Neural crest cell (in vitro differentiated cells): ENCODE measurements around the gene ATAD5. TPM values are rescaled to one million over a fixed set of nuclear protein-coding genes. Genes with fewer than 3 reads are reported as not detected.
"Not testable (repeated sequence)": the region's sequence is repeated elsewhere in the genome, so short reads cannot be mapped to it uniquely, and the experiment has no call there.

Source experiments
- DNase-seq: peaks from one replicate; pipeline ENCODE4 v3.0.0; 2021; ENCODE audit warnings: low read depth, mixed read lengths, low spot score
- H3K27ac Mint-ChIP-seq: one replicate; pipeline ENCODE4 v1.8.0; 2021; ENCODE audit warnings: mild to moderate bottlenecking, mixed read lengths; ENCODE audit not compliant: unreplicated experiment
- H3K27me3 Mint-ChIP-seq: 2 replicates; pipeline ENCODE4 v1.8.0; 2021; ENCODE audit warnings: low read depth, mild to moderate bottlenecking, mixed read lengths
- H3K36me3 Mint-ChIP-seq: 2 replicates; pipeline ENCODE4 v1.8.0; 2021; ENCODE audit warnings: low read depth, mild to moderate bottlenecking, mixed read lengths
- H3K4me1 Mint-ChIP-seq: 2 replicates; pipeline ENCODE4 v1.8.0; 2021; ENCODE audit warnings: mixed read lengths
- H3K4me3 Mint-ChIP-seq: one replicate; pipeline ENCODE4 v1.8.0; 2021; ENCODE audit warnings: mild to moderate bottlenecking, mixed read lengths
- H3K9me3 Mint-ChIP-seq: 2 replicates; pipeline ENCODE4 v1.8.0; 2021; ENCODE audit warnings: mixed read lengths
- CTCF ChIP-seq: fragments of 200-600 bp; sonication (generic); conservative IDR thresholded peaks from 2 replicates; pipeline ENCODE4 v1.5.0; 2021; ENCODE audit warnings: antibody characterized with exemption, mild to moderate bottlenecking
- total RNA-seq: library from RNA; stranded (reverse); gene quantifications from 2 replicates; pipeline ENCODE4 v1.2.1, GENCODE V29; 2021

The ATAD5 gene
- total RNA-seq, 1 donor from 2014 or later: 24.0 TPM

DNA sequence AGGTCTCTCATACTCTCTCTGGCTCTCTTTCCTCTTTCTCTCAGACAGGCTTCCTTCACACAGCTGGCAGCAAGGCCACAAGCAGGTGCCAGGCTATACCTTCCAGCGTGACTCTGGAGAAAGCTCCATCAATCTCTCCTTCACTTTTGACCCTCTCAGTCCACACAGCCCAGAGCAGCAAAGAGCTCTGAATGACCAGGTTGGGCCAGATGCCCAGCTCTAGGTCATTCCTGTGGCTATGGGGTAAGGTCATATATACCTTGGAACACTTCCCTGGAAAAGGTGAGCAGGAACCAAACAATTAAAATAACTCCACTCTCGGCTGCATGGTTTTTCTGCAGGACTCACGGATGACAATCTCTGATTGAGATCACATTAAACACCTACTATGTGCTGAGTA is 98.7 kb downstream of the ATAD5 start:
- Mint-ChIP-seq H3K4me3 (no peak overlapping the region), H3K9me3 (no peaks in the 10 kb centered on the region), H3K4me1 (no peaks in the 10 kb centered on the region), H3K36me3 (no peaks in the 10 kb centered on the region), H3K27me3 (peaks cover 25% of the 10 kb centered on the region), H3K27ac (no peak overlapping the region)
- TF ChIP-seq CTCF: no peak
- no peak for DNase-seq

GRCh38 chr17:30931582-30931981 is 99.8 kb downstream of the ATAD5 start:
- H3K4me3 Mint-ChIP-seq: not testable (repeated sequence)

DNA sequence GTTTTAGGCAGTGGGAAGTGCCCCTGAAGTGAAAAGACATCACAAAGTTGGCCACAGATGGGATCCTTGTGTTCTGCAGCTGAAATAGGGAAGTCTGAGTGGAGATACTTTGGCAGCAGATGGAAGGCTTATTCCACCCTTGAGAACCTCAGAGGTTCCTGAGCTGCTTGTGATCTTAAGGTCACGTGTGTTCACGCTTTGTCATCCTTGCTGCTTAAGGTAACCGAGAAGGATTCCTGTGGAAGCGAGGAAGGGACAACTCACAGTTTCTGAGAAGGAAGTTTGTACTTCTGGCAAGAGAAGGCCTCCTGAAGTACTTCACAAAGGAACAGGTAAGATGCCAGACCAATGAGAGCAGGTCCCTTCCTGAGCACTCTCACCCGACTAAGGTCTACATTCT is 102.2 kb downstream of the ATAD5 start:
- Mint-ChIP-seq H3K4me1 (no peaks in the 10 kb centered on the region), H3K36me3 (no peaks in the 10 kb centered on the region), H3K9me3 (no peaks in the 10 kb centered on the region), H3K27ac (no peak overlapping the region), H3K4me3 (no peak overlapping the region), H3K27me3 (peaks cover 3% of the 10 kb centered on the region)
- TF ChIP-seq CTCF: no peak
- no peak for DNase-seq

More at GRCh38 chr17:30931582-30931981, 99.8 kb downstream of the ATAD5 start:
- H3K27me3 Mint-ChIP-seq: peaks cover 14% of the 10 kb centered on the region
- H3K27ac Mint-ChIP-seq: peak overlapping the region; percentile 57
- not testable (repeated sequence) for DNase-seq, H3K36me3 Mint-ChIP-seq, H3K4me1 Mint-ChIP-seq, H3K9me3 Mint-ChIP-seq

DNA sequence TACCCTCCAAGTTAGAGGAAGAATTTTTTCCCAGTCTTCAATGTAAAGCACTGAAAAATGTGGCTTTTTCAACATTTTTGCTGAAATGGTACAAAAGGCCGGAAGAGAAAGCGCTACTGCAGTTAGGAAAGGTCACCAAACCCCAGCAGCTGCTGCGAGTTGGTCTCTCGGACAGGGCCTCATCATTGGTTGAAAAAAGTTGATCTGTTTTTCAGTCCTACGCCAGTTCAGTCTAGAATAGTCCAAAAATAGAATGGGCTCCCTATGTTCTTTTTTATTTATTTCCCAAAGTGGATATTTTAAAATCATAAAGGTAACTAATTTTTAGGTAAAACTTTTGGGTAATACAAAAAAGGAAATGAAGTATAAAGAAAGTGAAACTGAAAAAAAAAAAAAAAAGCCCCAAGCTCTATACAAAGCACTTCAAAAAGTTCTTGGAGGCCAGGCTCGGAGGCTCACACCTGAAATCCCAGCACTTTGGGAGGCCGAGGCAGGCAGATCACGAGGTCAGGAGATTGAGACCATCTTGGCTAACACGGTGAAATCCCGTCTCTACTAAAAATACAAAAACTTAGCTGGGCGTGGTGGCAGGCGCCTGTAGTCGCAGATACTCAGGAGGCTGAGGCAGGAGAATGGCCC is 107.4 kb downstream of the ATAD5 start:
- TF ChIP-seq CTCF: no peak
- H3K4me3 Mint-ChIP-seq: no peak overlapping the region
- DNase-seq: no peak

DNA sequence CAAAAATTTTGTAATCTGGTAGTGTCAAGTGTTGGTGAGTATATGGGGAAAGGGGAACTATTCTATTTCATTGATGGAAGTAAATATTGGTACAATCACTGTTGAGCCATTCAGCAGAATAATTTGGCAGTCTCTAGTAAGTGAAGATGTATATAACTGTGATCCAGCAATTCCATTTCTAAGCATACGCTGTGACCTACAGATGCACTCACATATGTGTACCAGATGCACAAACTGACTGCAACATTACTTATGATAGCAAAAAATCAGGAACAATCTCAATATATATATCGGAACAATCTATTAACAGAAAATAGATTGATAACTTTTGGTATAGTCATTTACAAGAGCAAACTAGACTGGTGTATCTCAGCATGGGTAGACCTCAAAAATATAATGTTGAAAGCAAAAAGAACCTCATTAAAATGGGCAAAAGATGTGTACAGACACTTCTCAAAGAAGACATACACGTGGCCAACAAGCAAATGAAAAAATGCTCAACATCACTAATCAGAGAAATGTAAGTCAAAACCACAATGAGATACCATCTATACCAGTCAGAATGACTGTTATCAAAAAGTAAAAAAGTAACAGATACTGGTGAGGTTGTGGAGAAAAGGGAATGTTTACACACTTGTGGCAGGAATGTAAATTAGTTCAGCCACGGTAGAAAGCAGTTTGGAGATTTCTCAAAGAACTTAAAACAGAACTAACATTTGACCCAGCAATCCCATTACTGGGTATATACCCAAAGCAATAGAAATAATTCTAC is 110.7 kb downstream of the ATAD5 start:
- no peak overlapping the region for H3K4me3 Mint-ChIP-seq
- TF ChIP-seq CTCF: no peak

More for the DNA sequence above, 107.4 kb downstream of the ATAD5 start:
- Mint-ChIP-seq H3K27ac (no peak overlapping the region), H3K36me3 (no peaks in the 10 kb centered on the region), H3K4me1 (no peaks in the 10 kb centered on the region), H3K27me3 (no peaks in the 10 kb centered on the region), H3K9me3 (no peaks in the 10 kb centered on the region)

More for the DNA sequence above, 110.7 kb downstream of the ATAD5 start:
- no peaks in the 10 kb centered on the region for H3K36me3 Mint-ChIP-seq
- no peak for DNase-seq
- no peaks in the 10 kb centered on the region for H3K27me3 Mint-ChIP-seq
- H3K4me1 Mint-ChIP-seq: no peaks in the 10 kb centered on the region
- no peak overlapping the region for H3K27ac Mint-ChIP-seq
- no peaks in the 10 kb centered on the region for H3K9me3 Mint-ChIP-seq

Other genes with a start within 250 kb of the ATAD5 start
- gene CRLF3, start 7.3 kb upstream of the ATAD5 start, total RNA-seq: 14.1 and 14.3 TPM in 2 replicates
- 10.8 and 15.0 TPM in 2 replicates for gene TEFM, start 74.3 kb downstream of the ATAD5 start, total RNA-seq
- gene ADAP2, start 90.0 kb downstream of the ATAD5 start, total RNA-seq: 1.7 and 2.2 TPM in 2 replicates
- gene RNF135, start 139.1 kb downstream of the ATAD5 start, total RNA-seq: 5.9 and 6.4 TPM in 2 replicates